Measurements from ENCODE around the gene RTN4R.

The RTN4R gene

DNA sequence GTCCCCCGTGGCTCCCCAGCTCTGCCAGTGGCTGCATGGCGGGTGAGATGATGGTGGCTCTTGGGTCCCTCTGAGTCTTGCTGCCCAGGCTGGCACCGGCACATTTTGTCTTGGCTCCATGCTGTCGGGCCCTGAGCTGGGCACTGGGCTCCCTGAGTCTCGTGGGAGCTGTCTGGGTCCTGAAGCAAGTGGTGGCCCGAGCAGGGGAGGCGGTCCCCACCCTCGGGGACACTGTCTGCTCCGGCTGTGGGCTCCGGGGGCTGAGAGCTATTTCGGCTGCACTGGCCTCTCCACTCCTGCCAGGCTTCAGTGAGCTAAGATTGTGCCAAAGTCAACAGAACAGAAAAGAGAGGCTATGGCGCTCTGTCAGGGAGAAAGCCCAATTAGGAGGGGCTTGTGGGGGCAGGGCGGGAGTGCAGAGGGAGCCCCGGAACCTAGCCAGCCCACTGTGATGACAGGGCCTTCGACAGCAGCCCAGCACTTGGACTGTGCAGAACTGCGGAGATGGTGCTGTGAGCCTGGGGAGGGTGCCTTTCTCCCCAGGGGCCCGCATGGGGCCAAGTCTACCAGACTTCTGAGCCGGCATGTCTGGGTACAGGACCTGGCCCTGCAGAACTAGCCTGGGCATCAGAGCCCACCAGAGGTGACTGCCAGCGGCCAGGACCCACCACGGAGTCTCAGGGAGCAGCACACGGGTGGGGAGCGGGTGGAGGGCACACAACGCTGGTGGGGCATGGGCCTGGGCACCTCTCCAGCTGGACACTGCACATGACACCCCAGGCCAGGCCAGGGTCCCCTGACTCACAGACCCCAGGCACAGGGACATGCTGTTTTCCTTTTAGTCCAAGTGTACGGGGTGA, 38.0 kb downstream of the RTN4R start:
- Mint-ChIP-seq H3K27ac (no peak overlapping the region), H3K27me3 (peaks cover 30% of the 10 kb centered on the region)
- no peak for ATAC-seq

DNA sequence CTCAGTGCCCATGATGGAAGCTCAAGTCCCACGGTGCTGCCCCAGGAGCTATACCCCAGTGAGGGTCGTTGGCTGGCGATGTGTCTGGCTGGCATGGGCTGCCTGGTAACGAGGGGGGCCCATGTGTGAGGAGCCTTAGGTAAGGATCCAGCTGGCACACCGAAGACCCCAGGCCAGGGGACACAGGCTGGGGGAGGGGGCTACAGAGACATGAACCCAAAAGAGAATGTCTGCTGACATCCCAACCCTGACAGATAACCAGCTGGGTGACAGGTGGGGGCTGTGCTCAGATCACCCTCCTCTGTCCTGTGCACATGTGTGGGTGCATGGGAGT, 39.2 kb downstream of the RTN4R start:
- peaks cover 10% of the 10 kb centered on the region for H3K9me3 Mint-ChIP-seq
- H3K27me3 Mint-ChIP-seq: peaks cover 17% of the 10 kb centered on the region
- no peaks in the 10 kb centered on the region for H3K36me3 Mint-ChIP-seq
- no peak overlapping the region for H3K27ac Mint-ChIP-seq
- no peak for ATAC-seq
- no peaks in the 10 kb centered on the region for H3K4me1 Mint-ChIP-seq
- no peak overlapping the region for H3K4me3 Mint-ChIP-seq

More for the DNA sequence above, 38.0 kb downstream of the RTN4R start:
- Mint-ChIP-seq H3K36me3 (no peaks in the 10 kb centered on the region), H3K9me3 (peaks cover 4% of the 10 kb centered on the region), H3K4me1 (no peaks in the 10 kb centered on the region), H3K4me3 (no peak overlapping the region)

DNA sequence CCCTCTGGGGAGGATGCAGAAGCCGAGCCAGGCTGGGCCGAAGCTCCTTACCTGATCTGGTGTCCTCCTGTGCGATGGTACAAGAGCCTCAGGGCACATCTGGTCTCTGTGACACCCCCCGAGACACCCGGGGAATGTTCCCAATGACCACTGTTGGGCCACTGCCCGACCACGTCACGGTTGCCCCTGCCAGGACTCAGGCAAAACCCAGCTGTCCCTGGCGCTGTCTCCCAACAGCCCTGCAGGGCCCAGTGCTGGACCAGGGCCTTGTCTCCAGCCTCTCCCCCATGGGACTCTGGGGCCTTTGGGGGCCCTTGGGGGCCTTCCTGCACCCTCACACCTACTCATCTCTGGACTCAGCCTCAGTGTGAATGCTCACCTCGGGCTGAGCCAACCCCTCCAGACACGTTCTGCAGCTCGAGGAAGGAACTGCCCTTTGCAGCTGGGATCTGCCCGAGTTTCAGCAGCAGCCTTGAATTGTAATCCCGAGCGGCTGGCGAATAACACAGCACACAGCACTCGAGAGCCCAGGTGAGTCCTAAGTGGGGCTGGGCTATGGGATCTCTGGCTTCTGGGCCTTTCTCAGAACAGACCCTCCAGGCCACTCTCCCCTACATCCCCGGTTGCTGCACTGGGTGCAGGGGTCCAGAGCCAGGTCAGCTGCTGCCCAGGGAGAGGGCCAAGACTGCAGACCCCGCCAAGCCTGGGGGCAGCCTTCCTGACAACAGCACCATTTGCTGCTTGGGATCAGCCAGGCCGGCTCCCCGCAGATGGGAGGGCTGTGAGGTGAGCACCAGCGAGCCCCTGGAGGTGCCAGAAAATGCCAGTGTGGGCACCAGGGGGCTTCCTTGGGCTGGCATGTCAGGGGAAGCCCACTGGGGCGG, 39.8 kb downstream of the RTN4R start:
- Mint-ChIP-seq H3K4me3 (no peak overlapping the region), H3K9me3 (peaks cover 10% of the 10 kb centered on the region), H3K27ac (no peak overlapping the region), H3K4me1 (no peaks in the 10 kb centered on the region), H3K36me3 (no peaks in the 10 kb centered on the region), H3K27me3 (peaks cover 16% of the 10 kb centered on the region)
- ATAC-seq: no peak

DNA sequence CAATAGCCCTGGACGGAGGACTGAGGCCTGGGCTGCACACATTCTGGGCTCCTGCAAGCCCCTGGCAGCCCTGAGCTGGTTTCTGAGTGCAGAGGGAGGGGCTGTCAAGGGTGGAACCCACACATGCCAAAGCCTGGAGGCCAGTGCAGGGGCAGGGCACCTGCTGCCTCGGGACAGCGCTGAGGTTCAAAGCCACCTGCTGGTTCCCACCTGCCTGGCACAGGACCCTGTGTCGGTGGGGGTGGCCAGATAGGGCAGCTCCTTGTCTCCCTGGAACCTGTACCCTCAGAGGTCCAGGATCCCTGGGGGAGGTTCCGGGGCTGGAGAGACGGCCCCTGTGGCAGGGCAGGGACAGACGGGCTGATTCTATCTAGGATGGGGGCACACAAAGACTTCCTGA, 40.8 kb downstream of the RTN4R start:
- peaks cover 16% of the 10 kb centered on the region for H3K27me3 Mint-ChIP-seq
- no peak overlapping the region for H3K4me3 Mint-ChIP-seq
- peaks cover 10% of the 10 kb centered on the region for H3K9me3 Mint-ChIP-seq
- H3K4me1 Mint-ChIP-seq: no peaks in the 10 kb centered on the region
- no peaks in the 10 kb centered on the region for H3K36me3 Mint-ChIP-seq
- H3K27ac Mint-ChIP-seq: no peak overlapping the region
- no peak for ATAC-seq

DNA sequence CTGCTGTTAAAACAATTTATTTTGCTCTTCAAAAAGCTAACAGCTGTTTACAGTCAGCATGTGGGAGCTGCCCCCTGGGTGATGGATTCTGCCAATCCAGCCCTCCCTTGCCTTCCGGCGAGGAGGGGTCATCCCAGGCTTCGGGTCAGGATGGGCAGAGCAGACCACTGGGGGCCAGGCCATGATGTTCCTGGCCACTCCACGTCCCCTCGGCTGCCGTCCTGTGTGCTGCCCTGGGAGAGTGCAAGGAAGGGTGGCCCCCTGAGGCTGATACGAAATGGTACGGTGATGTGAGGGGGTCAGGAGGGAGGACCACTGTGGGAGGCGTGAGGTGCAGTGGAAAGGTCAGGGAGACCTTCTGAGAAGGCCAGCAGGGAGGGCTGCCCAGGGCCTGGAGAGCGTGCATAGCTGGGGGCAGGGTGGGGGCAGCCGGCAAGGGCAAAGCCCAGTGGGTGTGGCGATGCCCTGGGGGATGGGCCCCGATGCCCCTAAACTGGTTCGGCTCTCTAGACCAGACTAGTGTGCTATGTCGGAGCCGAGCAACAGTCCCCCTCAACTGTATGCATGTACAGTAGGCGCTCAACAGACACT, 41.3 kb downstream of the RTN4R start:
- Mint-ChIP-seq H3K27me3 (peaks cover 12% of the 10 kb centered on the region), H3K27ac (no peak overlapping the region), H3K4me1 (no peaks in the 10 kb centered on the region), H3K4me3 (no peak overlapping the region), H3K36me3 (no peaks in the 10 kb centered on the region), H3K9me3 (peaks cover 10% of the 10 kb centered on the region)
- no peak for ATAC-seq

GRCh38 chr22:20226077-20226716, 41.9 kb downstream of the RTN4R start:
- Mint-ChIP-seq H3K4me1 (no peaks in the 10 kb centered on the region), H3K36me3 (no peaks in the 10 kb centered on the region), H3K4me3 (no peak overlapping the region), H3K27ac (no peak overlapping the region), H3K27me3 (peaks cover 7% of the 10 kb centered on the region), H3K9me3 (peaks cover 10% of the 10 kb centered on the region)
- no peak for ATAC-seq

- Mint-ChIP-seq H3K9me3 (peaks cover 10% of the 10 kb centered on the region), H3K36me3 (no peaks in the 10 kb centered on the region), H3K4me3 (no peak overlapping the region), H3K27me3 (peaks cover 11% of the 10 kb centered on the region), H3K27ac (no peak overlapping the region), H3K4me1 (no peaks in the 10 kb centered on the region)
- no peak for ATAC-seq
Observed at GRCh38 chr22:20225693-20225966, 42.5 kb downstream of the RTN4R start.

- ATAC-seq: no peak
- H3K4me3 Mint-ChIP-seq: no peak overlapping the region
Observed at GRCh38 chr22:20224917-20225692, 43.0 kb downstream of the RTN4R start.

GRCh38 chr22:20224256-20224626, 43.9 kb downstream of the RTN4R start:
- Mint-ChIP-seq H3K4me1 (no peaks in the 10 kb centered on the region), H3K27ac (no peak overlapping the region), H3K36me3 (no peaks in the 10 kb centered on the region), H3K27me3 (peaks cover 7% of the 10 kb centered on the region), H3K9me3 (peaks cover 10% of the 10 kb centered on the region), H3K4me3 (no peak overlapping the region)
- no peak for ATAC-seq

More at GRCh38 chr22:20224917-20225692, 43.0 kb downstream of the RTN4R start:
- H3K27me3 Mint-ChIP-seq: peaks cover 14% of the 10 kb centered on the region
- H3K4me1 Mint-ChIP-seq: no peaks in the 10 kb centered on the region
- H3K27ac Mint-ChIP-seq: no peak overlapping the region
- H3K9me3 Mint-ChIP-seq: peaks cover 10% of the 10 kb centered on the region
- no peaks in the 10 kb centered on the region for H3K36me3 Mint-ChIP-seq

DNA sequence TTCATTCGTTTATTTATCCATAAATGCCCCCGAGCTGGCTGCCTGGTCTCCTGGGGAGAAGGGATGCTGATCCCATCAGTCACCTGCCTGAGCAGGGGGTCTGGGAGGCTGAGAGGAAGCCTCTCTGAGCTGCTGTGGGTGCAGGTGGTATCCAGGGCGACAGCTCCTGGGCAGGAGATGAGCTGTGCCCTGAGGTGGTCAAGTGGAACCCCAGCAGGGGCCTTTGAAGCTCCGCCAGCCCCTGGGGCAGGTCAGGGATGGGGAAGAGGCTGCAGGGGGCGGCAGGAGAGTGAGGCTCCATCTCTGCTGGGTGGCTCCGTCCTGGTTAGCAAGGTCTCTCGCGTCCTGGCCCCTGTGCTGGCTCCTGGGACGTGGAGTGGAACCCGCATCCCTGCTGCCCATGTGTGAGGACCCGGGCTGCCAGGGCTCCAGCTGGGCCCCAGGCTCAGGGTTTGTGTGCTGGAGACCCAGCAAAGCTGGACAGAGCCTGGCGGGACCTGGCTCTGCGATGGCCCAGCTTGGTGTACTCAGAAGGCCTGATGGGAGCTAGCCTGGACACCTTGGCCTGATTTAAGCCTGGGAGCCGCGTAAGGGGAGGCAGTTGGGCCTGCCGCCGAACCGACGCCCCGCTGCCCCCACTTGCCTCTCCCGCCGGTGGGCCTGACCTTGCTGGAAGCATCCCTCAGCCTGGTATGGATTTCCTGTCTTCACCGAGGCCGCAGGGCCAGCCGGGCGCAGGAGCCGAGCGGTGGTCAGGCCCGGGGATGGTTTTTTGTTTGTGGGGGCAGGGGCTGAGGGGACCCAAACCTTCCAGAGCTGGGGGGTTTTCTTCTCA, 44.5 kb downstream of the RTN4R start:
- H3K27ac Mint-ChIP-seq: no peak overlapping the region
- H3K27me3 Mint-ChIP-seq: peaks cover 9% of the 10 kb centered on the region

GRCh38 chr22:20222764-20223420, 45.2 kb downstream of the RTN4R start:
- H3K27me3 Mint-ChIP-seq: peaks cover 16% of the 10 kb centered on the region
- no peak overlapping the region for H3K27ac Mint-ChIP-seq

More for the DNA sequence above, 44.5 kb downstream of the RTN4R start:
- Mint-ChIP-seq H3K9me3 (peaks cover 10% of the 10 kb centered on the region), H3K4me1 (no peaks in the 10 kb centered on the region), H3K4me3 (no peak overlapping the region), H3K36me3 (no peaks in the 10 kb centered on the region)
- ATAC-seq: no peak

GRCh38 chr22:20221421-20222340, 46.4 kb downstream of the RTN4R start:
- H3K36me3 Mint-ChIP-seq: no peaks in the 10 kb centered on the region
- no peak overlapping the region for H3K4me3 Mint-ChIP-seq
- no peak overlapping the region for H3K27ac Mint-ChIP-seq
- H3K4me1 Mint-ChIP-seq: no peaks in the 10 kb centered on the region
- H3K9me3 Mint-ChIP-seq: peaks cover 10% of the 10 kb centered on the region
- no peak for ATAC-seq
- peaks cover 16% of the 10 kb centered on the region for H3K27me3 Mint-ChIP-seq

More at GRCh38 chr22:20222764-20223420, 45.2 kb downstream of the RTN4R start:
- H3K4me3 Mint-ChIP-seq: no peak overlapping the region
- no peak for ATAC-seq
- no peaks in the 10 kb centered on the region for H3K36me3 Mint-ChIP-seq
- H3K9me3 Mint-ChIP-seq: peaks cover 10% of the 10 kb centered on the region
- H3K4me1 Mint-ChIP-seq: no peaks in the 10 kb centered on the region

DNA sequence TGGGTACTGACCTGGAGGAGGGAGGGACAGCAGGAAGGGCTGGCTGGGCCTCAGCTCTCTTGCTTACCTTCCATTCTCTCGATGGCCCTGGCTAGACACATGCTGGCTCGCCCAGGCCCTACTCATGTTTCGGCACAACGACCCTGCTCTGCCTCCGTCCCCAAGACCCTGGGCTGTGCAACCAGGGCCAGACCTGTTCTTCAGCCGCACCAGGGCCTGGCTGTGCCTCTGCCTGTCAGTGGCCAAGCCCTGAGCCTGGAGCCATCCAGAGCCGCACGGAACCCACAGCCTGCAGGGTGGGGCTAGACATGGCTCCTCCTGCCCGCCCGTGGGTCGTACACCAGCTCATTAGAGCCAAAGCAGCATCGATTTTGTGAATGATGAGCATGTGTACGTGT, 47.5 kb downstream of the RTN4R start:
- Mint-ChIP-seq H3K36me3 (no peaks in the 10 kb centered on the region), H3K4me3 (no peak overlapping the region), H3K4me1 (no peaks in the 10 kb centered on the region), H3K27me3 (peaks cover 22% of the 10 kb centered on the region), H3K9me3 (peaks cover 10% of the 10 kb centered on the region), H3K27ac (no peak overlapping the region)
- ATAC-seq: no peak

Measured in stimulated activated memory B cell treated with anti-CD40 and anti-IgM and Interleukin-4, amounts not matched to agents 10 μg/mL and 1 μg/mL and 100 μg/mL, for 72 hours (primary cell).